K562 (cell line): ENCODE data around the gene ZNF687. TPM values are rescaled to one million over a fixed set of nuclear protein-coding genes. Genes with fewer than 3 reads are reported as not detected.

Source experiments
- ATAC-seq: fragments of 200-7000 bp; cut with Tn5 transposase; 3 replicates; pipeline ENCODE4 v1.9.1; 2020; ENCODE audit warnings: moderate library complexity
- BruUV-seq: library from RNA; stranded (reverse); fragments of 400-500 nt; replicated peaks from 2 replicates; lab custom pipeline; 2021; lab: Mats Ljungman, UMichigan
- CTCF ChIA-PET: fragments of 300-600 bp; formaldehyde crosslinking; extraction: SDS; loops from one replicate; lab custom pipeline; 2021; ENCODE audit warnings: low intra/inter-chr PET ratio; lab: Yijun Ruan, JAX
- POLR2A ChIA-PET: fragments of 300-600, 350-650 bp; sonication (Branson Sonifier 250); formaldehyde crosslinking; extraction: SDS; loops from one replicate; lab custom pipeline; 2021; ENCODE audit warnings: antibody characterized with exemption, inconsistent platforms; lab: Yijun Ruan, JAX
- DNase-seq, 4 experiments: peaks; one replicate each; pipeline versions ENCODE4 v3.0.0 to v3.0.0-alpha.2; 2011 to 2018; ENCODE audit warnings: low spot score in 3 of 4, mixed read lengths in 3 of 4; ENCODE audit errors: extremely low read depth in 1 of 4
- FAIRE-seq: peaks from 2 replicates; lab custom pipeline; 2011; peaks lifted over from hg19 to GRCh38; lab: Jason Lieb, UNC
- H2AFZ ChIP-seq: 2 replicates; pipeline ENCODE4 v1.6.0; 2011; ENCODE audit warnings: low read depth, low read length, control low read depth, inconsistent platforms
- H3K27ac ChIP-seq: fragments of 200-600 bp; 3 replicates; pipeline ENCODE4 v1.8.0; 2011; ENCODE audit warnings: low read depth, mild to moderate bottlenecking, control low read depth, inconsistent platforms, low read length, moderate library complexity, mixed read lengths; ENCODE audit errors: extremely low read depth
- H3K27me3 ChIP-seq, 2 experiments: fragments of 300-600 bp in 1 of 2; 2 replicates in 1 of 2; 3 replicates in 1 of 2; pipeline versions ENCODE4 v1.6.0 to v1.8.0; 2011; ENCODE audit warnings: inconsistent platforms in 2 of 2, low read length in 2 of 2, mild to moderate bottlenecking in 1 of 2, mixed read lengths in 1 of 2, moderate library complexity in 1 of 2; ENCODE audit not compliant: control insufficient read depth in 2 of 2, insufficient read depth in 2 of 2
- H3K36me3 ChIP-seq: fragments of 300-600 bp; 3 replicates; pipeline ENCODE4 v1.8.0; 2011; ENCODE audit warnings: mild to moderate bottlenecking, low read length, inconsistent platforms; ENCODE audit not compliant: control insufficient read depth, insufficient read depth
- H3K4me1 ChIP-seq, 2 experiments: fragments of 200-600 bp in 1 of 2; replicated peaks in 1 of 2; 2 replicates in 1 of 2; 3 replicates in 1 of 2; pipeline versions ENCODE4 v1.5.1 to v1.8.0; 2011; ENCODE audit warnings: inconsistent platforms in 2 of 2, low read length in 2 of 2, mild to moderate bottlenecking in 1 of 2, mixed read lengths in 1 of 2, moderate library complexity in 1 of 2; ENCODE audit not compliant: control insufficient read depth in 2 of 2, insufficient read depth in 2 of 2
- H3K4me2 ChIP-seq: 2 replicates; pipeline ENCODE4 v1.6.1; 2011; ENCODE audit warnings: low read length, control low read depth, inconsistent platforms, mixed read lengths; ENCODE audit not compliant: insufficient read depth
- H3K4me3 ChIP-seq: fragments of 200-600 bp; sonication (generic), shearing (Covaris generic); 2 replicates; pipeline ENCODE4 v1.5.1; 2016; ENCODE audit warnings: control low read depth, inconsistent platforms
- H3K79me2 ChIP-seq: fragments of 200-600 bp; 3 replicates; pipeline ENCODE4 v1.8.0; 2011; ENCODE audit warnings: low read length, inconsistent platforms; ENCODE audit not compliant: control insufficient read depth, insufficient read depth
- H3K9ac ChIP-seq, 2 experiments: 2 replicates each; pipeline versions ENCODE4 v1.6.0 to v1.6.1; 2011; ENCODE audit warnings: low read depth in 2 of 2, low read length in 2 of 2, control low read depth in 1 of 2, inconsistent platforms in 1 of 2, mild to moderate bottlenecking in 1 of 2, mixed read lengths in 1 of 2; ENCODE audit not compliant: insufficient read depth in 1 of 2
- H3K9me1 ChIP-seq: one replicate; pipeline ENCODE4 v1.6.0; 2011; ENCODE audit warnings: inconsistent platforms, mild to moderate bottlenecking, low read length, moderate library complexity; ENCODE audit not compliant: control insufficient read depth, insufficient read depth
- H3K9me3 ChIP-seq: replicated peaks from 2 replicates; pipeline ENCODE4 v1.5.1; 2011; ENCODE audit warnings: low read depth, low read length, inconsistent platforms; ENCODE audit not compliant: control insufficient read depth, insufficient read depth
- H4K20me1 ChIP-seq: replicated peaks from 2 replicates; pipeline ENCODE4 v1.6.1; 2011; ENCODE audit warnings: low read length, inconsistent platforms, mixed read lengths; ENCODE audit not compliant: control insufficient read depth, insufficient read depth
- BRF1 ChIP-seq: IDR thresholded peaks from 3 replicates; pipeline ENCODE4 v1.6.1; 2011; ENCODE audit warnings: borderline replicate concordance, mild to moderate bottlenecking; ENCODE audit not compliant: insufficient read length; ENCODE audit errors: extremely low read depth
- CREBBP ChIP-seq: IDR thresholded peaks from one replicate; pipeline ENCODE4 v1.6.1; 2012; ENCODE audit warnings: low read depth, mild to moderate bottlenecking, control low read depth, inconsistent platforms, low read length
- HDAC8 ChIP-seq: fragments of 450-650 bp; IDR thresholded peaks from 2 replicates; pipeline ENCODE4 v1.6.1; 2016; ENCODE audit warnings: mild to moderate bottlenecking, missing genetic modification characterization, moderate library complexity, missing compliant biosample characterization
- NONO ChIP-seq, 2 experiments: fragments of 200-400 bp in 1 of 2; fragments of 450-650 bp in 1 of 2; formaldehyde crosslinking in 1 of 2; IDR thresholded peaks; 2 replicates each; pipeline ENCODE4 v1.6.1; 2017; ENCODE audit warnings: low read depth in 2 of 2, mild to moderate bottlenecking in 2 of 2, moderate library complexity in 2 of 2, low read length in 1 of 2
- SAFB ChIP-seq: fragments of 200-400 bp; formaldehyde crosslinking; IDR thresholded peaks from 2 replicates; pipeline ENCODE4 v1.6.1; 2017; ENCODE audit warnings: low read depth, low read length, borderline replicate concordance
- ZNF311 ChIP-seq: fragments of 250-450 bp; sonication (Bioruptor Pico); IDR thresholded peaks from 2 replicates; pipeline ENCODE4 v1.4.0; 2020; ENCODE audit warnings: mild to moderate bottlenecking, moderate library complexity
- ZNF347 ChIP-seq: fragments of 450-650 bp; formaldehyde crosslinking; IDR thresholded peaks from 2 replicates; pipeline ENCODE4 v1.4.0; 2020; ENCODE audit warnings: low read depth, mild to moderate bottlenecking, moderate library complexity
- ZNF57 ChIP-seq: fragments of 450-650 bp; formaldehyde crosslinking; IDR thresholded peaks from 2 replicates; pipeline ENCODE4 v1.4.0; 2020; ENCODE audit warnings: mild to moderate bottlenecking, moderate library complexity
- WGBS: fragments of 100-300 bp; shearing (Covaris generic); methylation state at CpG from one replicate; pipeline ENCODE4 v1.1.6; 2016; ENCODE audit warnings: low coverage, mixed read lengths; ENCODE audit not compliant: insufficient coverage; ENCODE audit errors: missing lambda C conversion rate; 5-methylcytosine and 5-hydroxymethylcytosine counted together
- in situ Hi-C: fragments of 300-500 bp; cut with MboI; formaldehyde crosslinking; loops from 4 replicates; pipeline ENCODE4 v1.15.0; 2018; ENCODE audit warnings: inconsistent platforms, mixed read lengths
- intact Hi-C: fragments of 100-400 bp; cut with micrococcal nuclease; formaldehyde crosslinking; loops from 2 replicates; pipeline ENCODE4 v1.14.2; 2022
- polyA plus RNA-seq, 8 experiments: library from polyadenylated mRNA; depleted of rRNA in 4 of 8; stranded (reverse) in 5 of 8; unstranded in 3 of 8; fragments of >200 nt; fragmentation: Nextera tagmentation in 2 of 8; fragmentation: Illumina TruSeq in 1 of 8; extraction: Ambion mirVana in 2 of 8; extraction: Trizol in 1 of 8; gene quantifications; 2 replicates each; pipeline versions ENCODE4 v1.2.1 to v1.2.3, GENCODE V29; 2011 to 2014; ENCODE audit warnings: inconsistent platforms in 1 of 8, missing spikeins in 1 of 8
- total RNA-seq, 7 experiments: library from RNA; depleted of rRNA in 6 of 7; stranded (reverse); fragments of >200 nt in 6 of 7; fragmentation: Illumina TruSeq in 2 of 7; extraction: Trizol in 2 of 7; gene quantifications; 2 replicates each; pipeline versions ENCODE4 v1.2.1 to v1.2.3, GENCODE V29; 2011 to 2021; ENCODE audit warnings: low replicate concordance in 1 of 7
- TF ChIP-seq, protein P1 (sequence below): fragments of 250-450 bp; sonication (Bioruptor Pico); IDR thresholded peaks from 2 replicates; pipeline ENCODE4 v1.8.0; 2021; ENCODE audit warnings: mild to moderate bottlenecking, moderate library complexity

Gene ZNF687
- total and polyA plus RNA-seq, 9 of the 15 experiments (the other 6 are each of a cell fraction or from before 2014, with no cell fraction given): 0.13 to 26.4 (median 10.6) TPM

- no peaks in the 10 kb centered on the region for H3K27me3 ChIP-seq
- H3K79me2 ChIP-seq: no peaks in the 10 kb centered on the region
- no peak overlapping the region for H3K4me3 ChIP-seq
- in situ Hi-C loops (no loop called here), intact Hi-C loops (no loop called here)
- no peak overlapping the region for H2AFZ ChIP-seq
- TF ChIP-seq ZNF311 (no peak), ZNF347 (CRISPR knock-in tag) (no peak), NONO (IDR thresholded peaks at IDR 0.05; ENCODE audit: low read depth in 2 of 2, low read length in 1 of 2) (no peak), ZNF57 (CRISPR knock-in tag) (no peak), CREBBP (no peak), SAFB (no peak), BRF1 (no peak), HDAC8 (tag) (no peak)
- TF ChIP-seq, protein P1, sequence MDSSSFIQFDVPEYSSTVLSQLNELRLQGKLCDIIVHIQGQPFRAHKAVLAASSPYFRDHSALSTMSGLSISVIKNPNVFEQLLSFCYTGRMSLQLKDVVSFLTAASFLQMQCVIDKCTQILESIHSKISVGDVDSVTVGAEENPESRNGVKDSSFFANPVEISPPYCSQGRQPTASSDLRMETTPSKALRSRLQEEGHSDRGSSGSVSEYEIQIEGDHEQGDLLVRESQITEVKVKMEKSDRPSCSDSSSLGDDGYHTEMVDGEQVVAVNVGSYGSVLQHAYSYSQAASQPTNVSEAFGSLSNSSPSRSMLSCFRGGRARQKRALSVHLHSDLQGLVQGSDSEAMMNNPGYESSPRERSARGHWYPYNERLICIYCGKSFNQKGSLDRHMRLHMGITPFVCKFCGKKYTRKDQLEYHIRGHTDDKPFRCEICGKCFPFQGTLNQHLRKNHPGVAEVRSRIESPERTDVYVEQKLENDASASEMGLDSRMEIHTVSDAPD (CRISPR knock-in tag): no peak
- no peak overlapping the region for H3K27ac ChIP-seq
- no peak for FAIRE-seq
- no peak overlapping the region for H3K9ac ChIP-seq
- peaks cover 0 to 5% of the 10 kb centered on the region in 2 experiments; a peak in 1 of 5 replicates for H3K4me1 ChIP-seq
- ATAC-seq: peak; percentile 29; the same call in 1 of the 3 replicates
- H3K36me3 ChIP-seq: peaks cover 66% of the 10 kb centered on the region
- ChIA-PET CTCF (no interaction called here), POLR2A (interaction anchor here (1.3 to 3.8 kb wide), 3 partner anchors 11 to 16 kb away, joined by 6 to 29 read pairs (median 7); partner anchors contain the start of gene ZNF687)
- no TSS peak for BruUV-seq
- WGBS: 72% methylated on average over 4 of the region's 4 CpGs
- H3K4me2 ChIP-seq: no peak overlapping the region
- H3K9me1 ChIP-seq: no peaks in the 10 kb centered on the region
- H4K20me1 ChIP-seq: no peaks in the 10 kb centered on the region
- no peak for DNase-seq
- no peaks in the 10 kb centered on the region for H3K9me3 ChIP-seq
Observed at GRCh38 chr1:151267760-151268159, 14.3 kb upstream of the ZNF687 start.
